BE2C (cell line): ENCODE data around the gene FBN1.

Experiments
- DNase-seq: peaks from one replicate; pipeline ENCODE4 v3.0.0-alpha.2; 2020
- H3K27me3 ChIP-seq: fragments of 250-450 bp; sonication (Bioruptor Pico); 2 replicates; pipeline ENCODE4 v1.5.1; 2020; ENCODE audit warnings: mild to moderate bottlenecking
- H3K36me3 ChIP-seq: fragments of 250-450 bp; sonication (Bioruptor Pico); 2 replicates; pipeline ENCODE4 v1.5.1; 2020; ENCODE audit warnings: mild to moderate bottlenecking
- H3K4me1 ChIP-seq: fragments of 250-450 bp; sonication (Bioruptor Pico); 2 replicates; pipeline ENCODE4 v1.5.1; 2020
- H3K4me3 ChIP-seq: 2 replicates; pipeline ENCODE4 v1.5.1; 2011; ENCODE audit warnings: low read depth, low read length
- H3K9me3 ChIP-seq: fragments of 250-450 bp; sonication (Bioruptor Pico); 2 replicates; pipeline ENCODE4 v1.5.1; 2020
- CTCF ChIP-seq: IDR thresholded peaks from 2 replicates; pipeline ENCODE4 v1.5.1; 2012; ENCODE audit warnings: mild to moderate bottlenecking, low read depth, low read length

The FBN1 gene

GRCh38 chr15:48614051-48614450 is 31.5 kb downstream of the FBN1 start:
- H3K9me3 ChIP-seq = no peaks in the 10 kb centered on the region
- H3K27me3 ChIP-seq = no peaks in the 10 kb centered on the region
- TF ChIP-seq CTCF = no peak
- no peak for DNase-seq
- H3K4me1 ChIP-seq = no peaks in the 10 kb centered on the region
- no peak overlapping the region for H3K4me3 ChIP-seq
- no peaks in the 10 kb centered on the region for H3K36me3 ChIP-seq

GRCh38 chr15:48609486-48609885 is 36.0 kb downstream of the FBN1 start:
- no peak for DNase-seq
- TF ChIP-seq CTCF = no peak
- Histone ChIP-seq H3K4me3 (no peak overlapping the region), H3K27me3 (no peaks in the 10 kb centered on the region), H3K36me3 (no peaks in the 10 kb centered on the region), H3K4me1 (no peaks in the 10 kb centered on the region), H3K9me3 (no peaks in the 10 kb centered on the region)

DNA sequence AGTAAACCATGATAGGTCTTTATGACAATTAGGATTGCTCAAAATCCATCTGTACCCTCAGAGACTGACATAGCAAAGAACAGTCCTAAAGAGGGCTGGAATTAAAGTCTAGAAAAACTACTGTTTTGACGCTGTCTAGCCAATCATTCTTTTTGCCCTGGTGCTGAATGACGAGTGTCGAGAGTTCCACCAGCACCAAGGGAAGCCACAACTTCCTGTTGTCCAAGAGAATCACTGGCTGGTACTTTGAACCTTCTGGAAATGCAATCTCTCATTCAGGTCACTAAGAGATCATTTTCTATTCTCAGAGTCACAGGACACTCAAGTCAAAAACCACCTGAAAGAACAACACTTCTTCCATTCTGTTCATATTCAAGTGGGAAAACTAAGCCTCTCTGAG is 37.7 kb downstream of the FBN1 start:
- Histone ChIP-seq H3K4me1 (no peaks in the 10 kb centered on the region), H3K4me3 (no peak overlapping the region), H3K36me3 (no peaks in the 10 kb centered on the region), H3K27me3 (no peaks in the 10 kb centered on the region), H3K9me3 (no peaks in the 10 kb centered on the region)
- TF ChIP-seq CTCF = no peak
- no peak for DNase-seq

GRCh38 chr15:48604567-48604966 is 40.9 kb downstream of the FBN1 start:
- no peak for TF ChIP-seq CTCF
- no peaks in the 10 kb centered on the region for H3K27me3 ChIP-seq
- H3K4me3 ChIP-seq = no peak overlapping the region
- H3K36me3 ChIP-seq = no peaks in the 10 kb centered on the region
- no peaks in the 10 kb centered on the region for H3K4me1 ChIP-seq
- H3K9me3 ChIP-seq = no peaks in the 10 kb centered on the region
- no peak for DNase-seq

DNA sequence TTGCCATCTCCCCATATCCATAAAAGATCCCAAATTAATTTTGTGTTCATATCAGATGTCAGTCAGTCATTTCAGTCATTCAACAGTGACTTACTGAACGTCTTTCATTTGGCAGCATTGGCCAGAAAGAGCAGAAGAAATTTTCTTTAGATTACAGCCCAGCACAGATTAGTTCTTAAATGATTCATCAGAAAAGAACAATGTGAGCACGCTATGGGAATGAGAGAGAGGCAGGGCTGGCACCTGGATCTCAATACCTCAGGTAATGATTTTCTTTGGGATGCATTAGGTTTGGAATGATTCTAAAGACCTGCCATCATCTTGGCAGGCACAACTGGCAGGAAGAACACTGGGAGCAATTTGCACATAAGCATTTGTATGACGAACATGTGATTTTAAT is 41.6 kb downstream of the FBN1 start:
- H3K36me3 ChIP-seq = no peaks in the 10 kb centered on the region
- no peak for DNase-seq
- no peaks in the 10 kb centered on the region for H3K27me3 ChIP-seq
- no peaks in the 10 kb centered on the region for H3K9me3 ChIP-seq
- TF ChIP-seq CTCF = no peak
- no peak overlapping the region for H3K4me3 ChIP-seq
- no peaks in the 10 kb centered on the region for H3K4me1 ChIP-seq

- Histone ChIP-seq H3K4me1 (no peaks in the 10 kb centered on the region), H3K4me3 (no peak overlapping the region), H3K36me3 (no peaks in the 10 kb centered on the region), H3K27me3 (no peaks in the 10 kb centered on the region), H3K9me3 (no peaks in the 10 kb centered on the region)
- no peak for DNase-seq
- TF ChIP-seq CTCF = no peak
Observed at GRCh38 chr15:48603123-48603500, 42.4 kb downstream of the FBN1 start.
